ENCODE measurements around the gene NCK2.

NCK2 gene

DNA sequence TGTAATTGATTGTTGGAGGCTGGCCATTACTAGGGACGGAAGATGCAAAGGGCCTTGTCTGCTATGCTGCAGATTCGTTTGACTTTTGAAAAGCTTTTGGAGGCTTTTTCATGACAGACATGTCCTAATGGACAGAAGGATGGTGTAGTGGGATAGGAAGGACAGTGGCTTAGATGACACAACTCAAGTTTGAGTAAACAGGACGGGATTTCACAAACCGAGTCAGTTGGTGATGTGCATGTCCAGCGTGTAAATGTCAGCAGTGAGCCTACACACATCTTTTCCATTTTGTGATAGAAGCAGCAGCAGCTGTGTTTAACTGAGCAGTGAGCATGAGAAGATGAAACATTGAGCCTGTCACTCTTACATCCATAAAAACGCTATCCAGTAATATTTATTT, 76.0 kb downstream of the NCK2 start:
- peak overlapping the region in 1 of 2 donors; percentile 25 for H3K4me3 ChIP-seq (ENCODE audit: low read depth in 1 of 2, low read length in 2 of 2)
- peaks cover 26 to 36% of the 10 kb centered on the region in 2 donors for H3K4me1 ChIP-seq (ENCODE audit: control insufficient read depth in 1 of 2, insufficient read depth in 2 of 2, low read length in 2 of 2)
- no peak overlapping the region for H3K27ac ChIP-seq (ENCODE audit: low read depth, low read length)
- H3K9me3 ChIP-seq (ENCODE audit: control insufficient read depth in 1 of 2, low read length in 2 of 2), result no peaks in the 10 kb centered on the region
- no peak overlapping the region for H3K9ac ChIP-seq (ENCODE audit: low read depth in 1 of 2, low read length in 2 of 2)
- no peaks in the 10 kb centered on the region for H3K27me3 ChIP-seq (ENCODE audit: control insufficient read depth in 1 of 2, insufficient read depth in 2 of 2, low read length in 2 of 2)
- H3K36me3 ChIP-seq (ENCODE audit: control insufficient read depth in 1 of 2, insufficient read depth in 2 of 2, low read length in 2 of 2), result peaks cover 0 to 19% of the 10 kb centered on the region in 2 donors

- Histone ChIP-seq H3K4me1 (ENCODE audit: control insufficient read depth in 1 of 2, insufficient read depth in 2 of 2, low read length in 2 of 2) (peaks cover 26 to 36% of the 10 kb centered on the region in 2 donors), H3K9me3 (ENCODE audit: control insufficient read depth in 1 of 2, low read length in 2 of 2) (no peaks in the 10 kb centered on the region), H3K27ac (ENCODE audit: low read depth, low read length) (no peak overlapping the region), H3K4me3 (ENCODE audit: low read depth in 1 of 2, low read length in 2 of 2) (no peak overlapping the region), H3K36me3 (ENCODE audit: control insufficient read depth in 1 of 2, insufficient read depth in 2 of 2, low read length in 2 of 2) (peaks cover 0 to 18% of the 10 kb centered on the region in 2 donors), H3K27me3 (ENCODE audit: control insufficient read depth in 1 of 2, insufficient read depth in 2 of 2, low read length in 2 of 2) (no peaks in the 10 kb centered on the region), H3K9ac (ENCODE audit: low read depth in 1 of 2, low read length in 2 of 2) (no peak overlapping the region)
Observed at GRCh38 chr2:105821428-105822125, 76.9 kb downstream of the NCK2 start.

GRCh38 chr2:105822186-105822585, 77.5 kb downstream of the NCK2 start:
- Histone ChIP-seq H3K4me3 (ENCODE audit: low read depth in 1 of 2, low read length in 2 of 2) (no peak overlapping the region), H3K27me3 (ENCODE audit: control insufficient read depth in 1 of 2, insufficient read depth in 2 of 2, low read length in 2 of 2) (no peaks in the 10 kb centered on the region), H3K9ac (ENCODE audit: low read depth in 1 of 2, low read length in 2 of 2) (no peak overlapping the region), H3K9me3 (ENCODE audit: control insufficient read depth in 1 of 2, low read length in 2 of 2) (no peaks in the 10 kb centered on the region), H3K36me3 (ENCODE audit: control insufficient read depth in 1 of 2, insufficient read depth in 2 of 2, low read length in 2 of 2) (peaks cover 0 to 12% of the 10 kb centered on the region in 2 donors), H3K27ac (ENCODE audit: low read depth, low read length) (no peak overlapping the region), H3K4me1 (ENCODE audit: control insufficient read depth in 1 of 2, insufficient read depth in 2 of 2, low read length in 2 of 2) (peaks cover 26 to 36% of the 10 kb centered on the region in 2 donors)

DNA sequence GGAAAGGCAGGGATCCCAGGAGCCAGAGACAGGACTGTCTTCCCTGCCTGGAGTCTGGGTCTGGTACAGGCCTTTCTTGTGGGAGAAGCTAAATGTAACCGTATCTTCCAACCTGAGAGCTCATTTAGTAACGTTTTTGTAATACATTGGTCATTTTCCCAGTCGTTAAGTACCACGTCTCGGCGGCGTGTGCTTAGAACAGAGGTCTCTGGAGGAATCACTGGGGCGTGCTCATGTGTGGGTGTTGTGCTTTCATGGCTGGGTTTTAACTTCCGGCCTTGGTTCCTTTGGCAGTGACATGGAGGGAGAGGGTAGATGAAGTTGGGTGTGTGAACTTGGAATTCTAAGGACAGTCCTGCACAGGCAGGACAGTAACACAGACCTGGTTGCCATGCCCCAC, 79.7 kb downstream of the NCK2 start:
- Histone ChIP-seq H3K4me3 (ENCODE audit: low read depth in 1 of 2, low read length in 2 of 2) (no peak overlapping the region), H3K27ac (ENCODE audit: low read depth, low read length) (no peak overlapping the region), H3K9me3 (ENCODE audit: control insufficient read depth in 1 of 2, low read length in 2 of 2) (no peaks in the 10 kb centered on the region), H3K4me1 (ENCODE audit: control insufficient read depth in 1 of 2, insufficient read depth in 2 of 2, low read length in 2 of 2) (peaks cover 26 to 36% of the 10 kb centered on the region in 2 donors), H3K36me3 (ENCODE audit: control insufficient read depth in 1 of 2, insufficient read depth in 2 of 2, low read length in 2 of 2) (peaks cover 0 to 4% of the 10 kb centered on the region in 2 donors), H3K9ac (ENCODE audit: low read depth in 1 of 2, low read length in 2 of 2) (no peak overlapping the region), H3K27me3 (ENCODE audit: control insufficient read depth in 1 of 2, insufficient read depth in 2 of 2, low read length in 2 of 2) (no peaks in the 10 kb centered on the region)

- H3K27ac ChIP-seq (ENCODE audit: low read depth, low read length), result no peak overlapping the region
- H3K27me3 ChIP-seq (ENCODE audit: control insufficient read depth in 1 of 2, insufficient read depth in 2 of 2, low read length in 2 of 2), result no peaks in the 10 kb centered on the region
- H3K9me3 ChIP-seq (ENCODE audit: control insufficient read depth in 1 of 2, low read length in 2 of 2), result peaks cover 4 to 15% of the 10 kb centered on the region in 2 donors
- H3K36me3 ChIP-seq (ENCODE audit: control insufficient read depth in 1 of 2, insufficient read depth in 2 of 2, low read length in 2 of 2), result peaks cover 0 to 4% of the 10 kb centered on the region in 2 donors
- H3K4me1 ChIP-seq (ENCODE audit: control insufficient read depth in 1 of 2, insufficient read depth in 2 of 2, low read length in 2 of 2), result peaks cover 4 to 10% of the 10 kb centered on the region in 2 donors
- no peak overlapping the region for H3K4me3 ChIP-seq (ENCODE audit: low read depth in 1 of 2, low read length in 2 of 2)
- no peak overlapping the region for H3K9ac ChIP-seq (ENCODE audit: low read depth in 1 of 2, low read length in 2 of 2)
Observed at GRCh38 chr2:105827351-105828096, 82.8 kb downstream of the NCK2 start.

GRCh38 chr2:105828558-105828957, 83.8 kb downstream of the NCK2 start:
- no peak overlapping the region for H3K9ac ChIP-seq (ENCODE audit: low read depth in 1 of 2, low read length in 2 of 2)
- H3K9me3 ChIP-seq (ENCODE audit: control insufficient read depth in 1 of 2, low read length in 2 of 2), result peaks cover 7 to 18% of the 10 kb centered on the region in 2 donors
- no peak overlapping the region for H3K4me3 ChIP-seq (ENCODE audit: low read depth in 1 of 2, low read length in 2 of 2)
- H3K27me3 ChIP-seq (ENCODE audit: control insufficient read depth in 1 of 2, insufficient read depth in 2 of 2, low read length in 2 of 2), result no peaks in the 10 kb centered on the region
- H3K27ac ChIP-seq (ENCODE audit: low read depth, low read length), result no peak overlapping the region
- peaks cover 0 to 4% of the 10 kb centered on the region in 2 donors for H3K36me3 ChIP-seq (ENCODE audit: control insufficient read depth in 1 of 2, insufficient read depth in 2 of 2, low read length in 2 of 2)
- no peaks in the 10 kb centered on the region for H3K4me1 ChIP-seq (ENCODE audit: control insufficient read depth in 1 of 2, insufficient read depth in 2 of 2, low read length in 2 of 2)

GRCh38 chr2:105834931-105835330, 90.2 kb downstream of the NCK2 start:
- Histone ChIP-seq H3K36me3 (ENCODE audit: control insufficient read depth in 1 of 2, insufficient read depth in 2 of 2, low read length in 2 of 2) (peaks cover 0 to 2% of the 10 kb centered on the region in 2 donors), H3K27ac (ENCODE audit: low read depth, low read length) (no peak overlapping the region), H3K9me3 (ENCODE audit: control insufficient read depth in 1 of 2, low read length in 2 of 2) (peaks cover 13 to 29% of the 10 kb centered on the region in 2 donors), H3K4me1 (ENCODE audit: control insufficient read depth in 1 of 2, insufficient read depth in 2 of 2, low read length in 2 of 2) (peaks cover 4 to 7% of the 10 kb centered on the region in 2 donors), H3K9ac (ENCODE audit: low read depth in 1 of 2, low read length in 2 of 2) (no peak overlapping the region), H3K4me3 (ENCODE audit: low read depth in 1 of 2, low read length in 2 of 2) (peak overlapping the region in 1 of 2 donors; percentile 16), H3K27me3 (ENCODE audit: control insufficient read depth in 1 of 2, insufficient read depth in 2 of 2, low read length in 2 of 2) (no peaks in the 10 kb centered on the region)

GRCh38 chr2:105836341-105836740, 91.6 kb downstream of the NCK2 start:
- Histone ChIP-seq H3K9me3 (ENCODE audit: control insufficient read depth in 1 of 2, low read length in 2 of 2) (peaks cover 13 to 25% of the 10 kb centered on the region in 2 donors), H3K27ac (ENCODE audit: low read depth, low read length) (no peak overlapping the region), H3K9ac (ENCODE audit: low read depth in 1 of 2, low read length in 2 of 2) (no peak overlapping the region), H3K4me1 (ENCODE audit: control insufficient read depth in 1 of 2, insufficient read depth in 2 of 2, low read length in 2 of 2) (peaks cover 4 to 7% of the 10 kb centered on the region in 2 donors), H3K4me3 (ENCODE audit: low read depth in 1 of 2, low read length in 2 of 2) (no peak overlapping the region), H3K36me3 (ENCODE audit: control insufficient read depth in 1 of 2, insufficient read depth in 2 of 2, low read length in 2 of 2) (peaks cover 0 to 2% of the 10 kb centered on the region in 2 donors), H3K27me3 (ENCODE audit: control insufficient read depth in 1 of 2, insufficient read depth in 2 of 2, low read length in 2 of 2) (no peaks in the 10 kb centered on the region)

GRCh38 chr2:105836840-105837692, 92.4 kb downstream of the NCK2 start:
- no peaks in the 10 kb centered on the region for H3K27me3 ChIP-seq (ENCODE audit: control insufficient read depth in 1 of 2, insufficient read depth in 2 of 2, low read length in 2 of 2)
- H3K9ac ChIP-seq (ENCODE audit: low read depth in 1 of 2, low read length in 2 of 2), result no peak overlapping the region
- H3K4me3 ChIP-seq (ENCODE audit: low read depth in 1 of 2, low read length in 2 of 2), result no peak overlapping the region

More at GRCh38 chr2:105836840-105837692, 92.4 kb downstream of the NCK2 start:
- peaks cover 12 to 18% of the 10 kb centered on the region in 2 donors for H3K9me3 ChIP-seq (ENCODE audit: control insufficient read depth in 1 of 2, low read length in 2 of 2)
- H3K27ac ChIP-seq (ENCODE audit: low read depth, low read length), result no peak overlapping the region
- peaks cover 0 to 2% of the 10 kb centered on the region in 2 donors for H3K36me3 ChIP-seq (ENCODE audit: control insufficient read depth in 1 of 2, insufficient read depth in 2 of 2, low read length in 2 of 2)
- H3K4me1 ChIP-seq (ENCODE audit: control insufficient read depth in 1 of 2, insufficient read depth in 2 of 2, low read length in 2 of 2), result peaks cover 4 to 7% of the 10 kb centered on the region in 2 donors

Measured in duodenal mucosa (tissue), 2 donors.